ENCODE data around the gene FLVCR2. TPM values are rescaled to one million over a fixed set of nuclear protein-coding genes. Genes with fewer than 3 reads are reported as not detected.

Gene FLVCR2
- total RNA-seq, 1 donor from 2014 or later = 0.79 TPM

DNA sequence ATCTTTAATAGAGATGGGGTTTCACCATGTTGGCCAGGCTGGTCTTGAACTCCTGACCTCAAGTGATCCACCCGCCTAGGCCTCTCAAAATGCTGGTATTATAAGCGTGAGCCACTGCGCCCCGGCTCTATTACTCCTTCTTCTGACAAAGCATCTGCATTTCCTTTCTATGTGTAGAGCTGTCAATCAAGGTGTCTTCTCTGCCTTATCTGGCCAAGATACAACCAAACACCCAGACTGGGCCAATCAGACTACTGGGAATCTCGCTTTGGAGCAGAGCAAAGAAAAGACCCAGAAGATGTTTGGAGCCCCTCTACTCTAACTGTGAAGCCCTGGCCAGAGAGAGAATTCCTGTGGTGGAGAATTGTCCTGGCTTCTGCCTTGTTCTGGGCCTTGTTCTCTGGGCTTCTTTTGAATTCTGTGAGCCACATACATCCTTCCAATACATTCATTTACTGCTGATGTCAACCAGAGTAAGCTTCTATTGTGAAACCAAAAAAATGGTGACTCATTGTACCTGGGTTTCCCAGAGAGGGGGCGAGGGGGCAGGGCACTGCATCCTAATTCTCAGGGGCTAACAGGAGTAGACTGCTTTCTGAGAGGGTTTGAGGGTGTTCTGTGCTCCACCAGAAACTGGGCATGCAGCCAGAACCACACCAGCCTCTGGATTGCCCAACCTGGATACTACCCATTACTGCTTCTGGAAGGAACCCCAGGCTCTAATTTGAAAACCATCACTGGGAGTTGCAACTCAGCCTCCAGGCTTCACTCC lies 18.8 kb upstream of the FLVCR2 start:
- TF ChIP-seq CTCF (IDR thresholded peaks at IDR 0.05; ENCODE audit: insufficient read depth, low read length, severe bottlenecking) = no peak
- DNase-seq (ENCODE audit: low read depth) = peak; percentile 93

GRCh38 chr14:75561013-75561432 lies 17.4 kb upstream of the FLVCR2 start:
- FAIRE-seq (no peak), DNase-seq (ENCODE audit: low read depth) (peak; percentile 88)
- Histone ChIP-seq H3K27me3 (ENCODE audit: control insufficient read depth, insufficient read depth, low read length) (peaks cover 2% of the 10 kb centered on the region), H3K4me3 (ENCODE audit: low read depth, low read length) (no peak overlapping the region), H3K36me3 (ENCODE audit: control insufficient read depth, insufficient read depth, low read length) (no peaks in the 10 kb centered on the region)
- peak; percentile 96 for TF ChIP-seq CTCF (IDR thresholded peaks at IDR 0.05; ENCODE audit: insufficient read depth, low read length, severe bottlenecking)

More for the DNA sequence above, 18.8 kb upstream of the FLVCR2 start:
- Histone ChIP-seq H3K27me3 (ENCODE audit: control insufficient read depth, insufficient read depth, low read length) (no peaks in the 10 kb centered on the region), H3K4me3 (ENCODE audit: low read depth, low read length) (no peak overlapping the region), H3K36me3 (ENCODE audit: control insufficient read depth, insufficient read depth, low read length) (no peaks in the 10 kb centered on the region)
- no peak for FAIRE-seq

DNA sequence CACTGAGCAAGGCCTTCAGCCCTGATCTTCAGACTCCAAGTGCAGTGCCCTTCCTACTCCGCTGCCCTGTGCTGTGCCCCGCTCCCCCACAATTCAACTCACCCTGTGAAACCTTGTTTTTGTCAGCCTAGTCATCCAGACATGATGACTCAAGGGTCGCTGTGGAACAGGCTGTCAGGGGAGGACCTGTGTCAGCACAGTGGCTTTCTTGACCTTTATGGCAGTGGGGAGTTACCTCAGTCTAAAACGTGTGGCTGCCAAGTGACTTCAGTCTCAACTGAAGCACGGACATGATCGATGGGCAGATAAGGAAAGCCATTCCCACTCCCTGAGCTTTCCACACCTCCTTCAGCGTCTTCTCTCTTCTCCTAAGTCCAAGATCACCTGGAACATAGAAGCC lies 16.3 kb upstream of the FLVCR2 start:
- no peaks in the 10 kb centered on the region for H3K36me3 ChIP-seq (ENCODE audit: control insufficient read depth, insufficient read depth, low read length)
- TF ChIP-seq CTCF (IDR thresholded peaks at IDR 0.05; ENCODE audit: insufficient read depth, low read length, severe bottlenecking) = no peak
- DNase-seq (ENCODE audit: low read depth) (peak; percentile 48), FAIRE-seq (no peak)
- H3K27me3 ChIP-seq (ENCODE audit: control insufficient read depth, insufficient read depth, low read length) = peaks cover 2% of the 10 kb centered on the region
- H3K4me3 ChIP-seq (ENCODE audit: low read depth, low read length) = no peak overlapping the region

GRCh38 chr14:75562489-75562888 lies 15.9 kb upstream of the FLVCR2 start:
- H3K36me3 ChIP-seq (ENCODE audit: control insufficient read depth, insufficient read depth, low read length) = no peaks in the 10 kb centered on the region
- TF ChIP-seq CTCF (IDR thresholded peaks at IDR 0.05; ENCODE audit: insufficient read depth, low read length, severe bottlenecking) = no peak
- DNase-seq (ENCODE audit: low read depth) (no peak), FAIRE-seq (no peak)
- peaks cover 2% of the 10 kb centered on the region for H3K27me3 ChIP-seq (ENCODE audit: control insufficient read depth, insufficient read depth, low read length)
- H3K4me3 ChIP-seq (ENCODE audit: low read depth, low read length) = no peak overlapping the region

- no peaks in the 10 kb centered on the region for H3K36me3 ChIP-seq (ENCODE audit: control insufficient read depth, insufficient read depth, low read length)
- peaks cover 2% of the 10 kb centered on the region for H3K27me3 ChIP-seq (ENCODE audit: control insufficient read depth, insufficient read depth, low read length)
- H3K4me3 ChIP-seq (ENCODE audit: low read depth, low read length) = no peak overlapping the region
- DNase-seq (ENCODE audit: low read depth) = peak; percentile 34
- no peak for FAIRE-seq
- no peak for TF ChIP-seq CTCF (IDR thresholded peaks at IDR 0.05; ENCODE audit: insufficient read depth, low read length, severe bottlenecking)
Observed at GRCh38 chr14:75563931-75564330, 14.5 kb upstream of the FLVCR2 start.

- Histone ChIP-seq H3K4me3 (ENCODE audit: low read depth, low read length) (no peak overlapping the region), H3K36me3 (ENCODE audit: control insufficient read depth, insufficient read depth, low read length) (no peaks in the 10 kb centered on the region), H3K27me3 (ENCODE audit: control insufficient read depth, insufficient read depth, low read length) (peaks cover 4% of the 10 kb centered on the region)
- FAIRE-seq (no peak), DNase-seq (ENCODE audit: low read depth) (no peak)
- TF ChIP-seq CTCF (IDR thresholded peaks at IDR 0.05; ENCODE audit: insufficient read depth, low read length, severe bottlenecking) = no peak
Observed at GRCh38 chr14:75565056-75565455, 13.4 kb upstream of the FLVCR2 start.

Data from bronchial epithelial cell (primary cell).